Mammary epithelial cell (primary cell): Measurements from ENCODE around the gene CHST12.

Experiments used
- EZH2 ChIP-seq: IDR thresholded peaks from 2 replicates; pipeline ENCODE4 v1.6.1; 2012; ENCODE audit warnings: low read length, inconsistent platforms, borderline replicate concordance
- TF ChIP-seq, protein P1 (sequence below), 2 donors: IDR thresholded peaks in 1 of 2; conservative IDR thresholded peaks in 1 of 2; 2 replicates each; pipeline ENCODE4 v1.5.1; 2011 to 2012; ENCODE audit warnings: inconsistent platforms in 2 of 2, low read length in 2 of 2, mild to moderate bottlenecking in 2 of 2, control low read depth in 1 of 2, low read depth in 1 of 2; ENCODE audit not compliant: insufficient read depth in 1 of 2; ENCODE audit errors: extremely low read depth in 1 of 2

DNA sequence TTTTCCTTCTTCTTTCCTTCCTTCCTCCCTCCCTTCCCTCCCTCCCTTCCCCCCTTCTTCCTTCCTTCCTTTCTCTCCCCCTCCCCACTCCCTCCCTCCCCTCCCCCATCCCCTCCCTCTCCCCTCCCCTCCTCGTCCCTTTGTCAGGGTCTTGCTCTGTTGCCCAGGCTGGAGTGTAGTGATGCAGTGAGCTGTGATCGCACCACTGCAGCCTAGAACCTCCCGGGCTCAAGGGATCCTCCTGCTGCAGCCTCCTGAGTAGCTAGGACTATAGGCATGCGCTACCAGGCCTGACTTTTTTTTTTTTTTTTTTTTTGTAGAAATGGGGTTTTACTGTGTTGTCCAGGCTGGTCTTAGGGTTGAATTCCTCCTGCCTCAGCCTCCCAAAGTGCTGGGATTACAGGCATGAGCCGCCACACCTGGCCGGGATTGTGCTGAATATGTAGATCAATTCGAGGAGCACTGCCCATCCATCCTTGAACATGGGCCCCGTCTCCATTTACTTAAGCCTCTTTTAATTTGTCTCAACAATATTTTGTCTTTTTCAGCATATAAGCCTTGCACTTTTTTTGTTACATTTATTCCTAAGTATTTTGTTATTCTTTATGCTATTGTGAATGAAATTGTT lies 49.3 kb downstream of the CHST12 start:
- TF ChIP-seq EZH2, result no peak
- TF ChIP-seq, protein P1, sequence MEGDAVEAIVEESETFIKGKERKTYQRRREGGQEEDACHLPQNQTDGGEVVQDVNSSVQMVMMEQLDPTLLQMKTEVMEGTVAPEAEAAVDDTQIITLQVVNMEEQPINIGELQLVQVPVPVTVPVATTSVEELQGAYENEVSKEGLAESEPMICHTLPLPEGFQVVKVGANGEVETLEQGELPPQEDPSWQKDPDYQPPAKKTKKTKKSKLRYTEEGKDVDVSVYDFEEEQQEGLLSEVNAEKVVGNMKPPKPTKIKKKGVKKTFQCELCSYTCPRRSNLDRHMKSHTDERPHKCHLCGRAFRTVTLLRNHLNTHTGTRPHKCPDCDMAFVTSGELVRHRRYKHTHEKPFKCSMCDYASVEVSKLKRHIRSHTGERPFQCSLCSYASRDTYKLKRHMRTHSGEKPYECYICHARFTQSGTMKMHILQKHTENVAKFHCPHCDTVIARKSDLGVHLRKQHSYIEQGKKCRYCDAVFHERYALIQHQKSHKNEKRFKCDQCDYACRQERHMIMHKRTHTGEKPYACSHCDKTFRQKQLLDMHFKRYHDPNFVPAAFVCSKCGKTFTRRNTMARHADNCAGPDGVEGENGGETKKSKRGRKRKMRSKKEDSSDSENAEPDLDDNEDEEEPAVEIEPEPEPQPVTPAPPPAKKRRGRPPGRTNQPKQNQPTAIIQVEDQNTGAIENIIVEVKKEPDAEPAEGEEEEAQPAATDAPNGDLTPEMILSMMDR (conservative IDR thresholded peaks at IDR 0.05 in 1 of 2, IDR thresholded peaks at IDR 0.05 in 1 of 2; ENCODE audit: extremely low read depth in 1 of 2, insufficient read depth in 1 of 2, low read depth in 1 of 2, low read length in 2 of 2), result no peak
